Activated CD4-positive, alpha-beta T cell treated with anti-CD3 and anti-CD28 coated beads for 36 hours (primary cell): Measurements from ENCODE around the gene CENPX. TPM values are rescaled to one million over a fixed set of nuclear protein-coding genes. Genes with fewer than 3 reads are reported as not detected.

ENCODE experiments used
- ATAC-seq: fragments of 200-7000 bp; cut with Tn5 transposase; one replicate; pipeline ENCODE4 v1.10.0; 2021; ENCODE audit warnings: mild to moderate bottlenecking, moderate library complexity
- CTCF ChIA-PET: fragments of 350-600 bp; sonication (Branson Sonifier 250); formaldehyde crosslinking; loops from one replicate; lab custom pipeline; 2021; ENCODE audit warnings: antibody characterized with exemption; lab: Charles Lee
- POLR2A ChIA-PET: fragments of 350-600 bp; sonication (Branson Sonifier 250); formaldehyde crosslinking; loops from one replicate; lab custom pipeline; 2021; ENCODE audit warnings: antibody characterized with exemption, inconsistent platforms; lab: Charles Lee
- DNase-seq: peaks from one replicate; pipeline ENCODE4 v3.0.0-alpha.2; 2020
- H3K27ac Mint-ChIP-seq: one replicate; pipeline ENCODE4 v1.8.0; 2021; ENCODE audit warnings: mixed read lengths
- H3K27me3 Mint-ChIP-seq: one replicate; pipeline ENCODE4 v1.8.0; 2021; ENCODE audit warnings: mixed read lengths
- H3K36me3 Mint-ChIP-seq: one replicate; pipeline ENCODE4 v1.8.0; 2021; ENCODE audit warnings: low read depth, mixed read lengths
- H3K4me1 Mint-ChIP-seq: one replicate; pipeline ENCODE4 v1.8.0; 2021; ENCODE audit warnings: mixed read lengths
- H3K4me3 Mint-ChIP-seq: one replicate; pipeline ENCODE4 v1.8.0; 2021; ENCODE audit warnings: mild to moderate bottlenecking, moderate library complexity, mixed read lengths
- H3K9me3 Mint-ChIP-seq: one replicate; pipeline ENCODE4 v1.8.0; 2021; ENCODE audit warnings: low read depth, mixed read lengths
- intact Hi-C, 2 experiments: fragments of 100-400 bp; cut with DNase I in 1 of 2; cut with micrococcal nuclease in 1 of 2; formaldehyde crosslinking; loops; one replicate each; pipeline versions ENCODE4 v1.14.2 to v1.15.1; 2022 to 2024; cut with DNase I, micrococcal nuclease
- total RNA-seq, 2 experiments: library from RNA; stranded (reverse); gene quantifications; one replicate each; pipeline ENCODE4 v1.2.3, GENCODE V29; 2021

CENPX gene
- total RNA-seq, 2 experiments from 2014 or later, result 77.5 to 84.1 TPM

DNA sequence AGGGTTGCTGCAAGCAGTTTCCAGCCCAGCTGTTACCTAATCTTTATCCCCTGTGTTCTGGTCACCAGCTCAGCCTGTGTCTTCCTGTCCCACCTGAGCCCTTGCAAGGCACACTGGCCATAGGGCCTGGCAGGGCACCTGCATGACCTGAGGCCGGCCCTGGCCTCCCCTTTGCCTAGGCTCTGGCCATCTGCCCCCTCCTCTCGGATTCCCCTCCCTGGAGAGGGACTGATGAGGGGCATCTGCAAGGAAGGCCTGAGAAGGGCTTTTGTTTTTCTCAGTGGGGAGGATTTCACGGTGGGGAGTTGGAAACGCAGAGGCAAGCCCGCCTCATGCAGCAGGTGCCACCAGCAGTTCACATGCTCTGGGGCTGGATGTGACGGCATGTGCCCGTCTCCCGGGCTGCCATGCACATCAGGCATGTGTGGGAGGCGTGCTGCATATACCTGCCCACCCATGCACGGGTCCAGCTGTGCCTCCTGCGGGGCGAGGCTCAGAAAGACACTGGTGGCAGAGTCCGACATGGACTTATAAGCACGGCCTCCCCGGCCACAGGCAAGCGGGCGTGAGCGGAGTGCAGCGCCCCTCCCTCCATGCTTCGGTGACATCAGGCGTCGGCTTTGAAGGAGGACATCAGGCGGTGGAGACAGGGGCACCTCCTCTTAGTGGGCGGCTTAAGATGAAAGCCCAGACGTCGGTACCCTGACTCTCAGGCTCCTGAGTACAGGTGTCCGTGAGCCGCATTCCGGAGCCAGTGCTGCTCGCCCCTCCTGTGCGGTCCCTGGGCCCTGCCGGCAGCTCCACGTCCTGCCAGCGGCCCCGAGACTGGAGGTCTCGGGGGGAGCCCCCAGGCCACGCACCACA, 28.7 kb downstream of the CENPX start:
- Mint-ChIP-seq H3K4me3 (no peak overlapping the region), H3K36me3 (peaks cover 3% of the 10 kb centered on the region), H3K27ac (no peak overlapping the region), H3K4me1 (no peaks in the 10 kb centered on the region), H3K9me3 (no peaks in the 10 kb centered on the region), H3K27me3 (no peaks in the 10 kb centered on the region)
- ChIA-PET POLR2A (no interaction called here), CTCF (no interaction called here)
- DNase-seq (no peak), ATAC-seq (no peak)
- intact Hi-C loops, result no loop called here

- H3K9me3 Mint-ChIP-seq, result no peaks in the 10 kb centered on the region
- intact Hi-C loops, result no loop called here
- ChIA-PET POLR2A (no interaction called here), CTCF (interaction anchor here (0.7 kb wide), 1 partner anchor 33 kb away, joined by 3 read pairs; no protein-coding TSS in a partner anchor)
- peaks cover 3% of the 10 kb centered on the region for H3K36me3 Mint-ChIP-seq
- ATAC-seq, result no peak
- H3K4me1 Mint-ChIP-seq, result no peaks in the 10 kb centered on the region
- no peak overlapping the region for H3K4me3 Mint-ChIP-seq
- no peak overlapping the region for H3K27ac Mint-ChIP-seq
- DNase-seq, result no peak
- no peaks in the 10 kb centered on the region for H3K27me3 Mint-ChIP-seq
These were observed 30.2 kb downstream of the CENPX start for GRCh38 chr17:81992306-81993102.

DNA sequence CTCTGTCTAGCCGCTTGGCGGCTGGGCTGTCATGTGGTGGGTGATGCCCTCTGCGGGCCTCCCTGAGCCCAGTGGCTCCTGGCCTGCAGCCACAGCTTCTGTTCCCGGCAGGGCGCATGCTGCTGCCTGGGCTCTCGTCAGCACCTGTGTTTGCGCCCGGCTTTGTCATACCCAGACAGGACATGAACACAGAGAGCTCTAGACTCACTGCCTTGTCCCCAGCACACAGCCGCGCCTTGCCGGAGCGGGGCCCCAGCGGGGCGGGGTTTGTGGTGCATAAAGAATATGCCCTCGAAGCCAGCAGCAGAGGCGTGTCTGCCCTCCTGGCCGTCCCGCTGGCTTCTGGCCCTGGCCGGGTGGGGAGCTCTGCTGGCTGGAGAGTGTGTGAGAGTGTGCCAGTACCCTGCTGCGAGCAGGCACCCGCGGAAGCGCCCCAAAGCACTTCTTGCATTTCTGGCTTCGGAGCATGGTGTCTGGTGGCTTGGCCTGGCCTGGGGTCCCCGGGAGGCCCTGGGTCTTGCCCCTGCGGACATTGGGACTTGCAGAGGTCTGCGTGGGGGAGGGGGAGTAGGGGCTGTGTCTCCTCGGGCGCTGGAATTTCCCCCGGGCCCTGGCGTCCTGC, 30.9 kb downstream of the CENPX start:
- Mint-ChIP-seq H3K27ac (no peak overlapping the region), H3K4me3 (no peak overlapping the region), H3K4me1 (no peaks in the 10 kb centered on the region), H3K9me3 (no peaks in the 10 kb centered on the region), H3K27me3 (no peaks in the 10 kb centered on the region), H3K36me3 (peaks cover 3% of the 10 kb centered on the region)
- ATAC-seq, result no peak
- ChIA-PET POLR2A (interaction anchor here (0.5 kb wide), 1 partner anchor 377 kb away, joined by 3 read pairs; no protein-coding TSS in a partner anchor), CTCF (interaction anchor here (0.7 kb wide), 1 partner anchor 32 kb away, joined by 3 read pairs; no protein-coding TSS in a partner anchor)
- intact Hi-C loops, result no loop called here
- no peak for DNase-seq

DNA sequence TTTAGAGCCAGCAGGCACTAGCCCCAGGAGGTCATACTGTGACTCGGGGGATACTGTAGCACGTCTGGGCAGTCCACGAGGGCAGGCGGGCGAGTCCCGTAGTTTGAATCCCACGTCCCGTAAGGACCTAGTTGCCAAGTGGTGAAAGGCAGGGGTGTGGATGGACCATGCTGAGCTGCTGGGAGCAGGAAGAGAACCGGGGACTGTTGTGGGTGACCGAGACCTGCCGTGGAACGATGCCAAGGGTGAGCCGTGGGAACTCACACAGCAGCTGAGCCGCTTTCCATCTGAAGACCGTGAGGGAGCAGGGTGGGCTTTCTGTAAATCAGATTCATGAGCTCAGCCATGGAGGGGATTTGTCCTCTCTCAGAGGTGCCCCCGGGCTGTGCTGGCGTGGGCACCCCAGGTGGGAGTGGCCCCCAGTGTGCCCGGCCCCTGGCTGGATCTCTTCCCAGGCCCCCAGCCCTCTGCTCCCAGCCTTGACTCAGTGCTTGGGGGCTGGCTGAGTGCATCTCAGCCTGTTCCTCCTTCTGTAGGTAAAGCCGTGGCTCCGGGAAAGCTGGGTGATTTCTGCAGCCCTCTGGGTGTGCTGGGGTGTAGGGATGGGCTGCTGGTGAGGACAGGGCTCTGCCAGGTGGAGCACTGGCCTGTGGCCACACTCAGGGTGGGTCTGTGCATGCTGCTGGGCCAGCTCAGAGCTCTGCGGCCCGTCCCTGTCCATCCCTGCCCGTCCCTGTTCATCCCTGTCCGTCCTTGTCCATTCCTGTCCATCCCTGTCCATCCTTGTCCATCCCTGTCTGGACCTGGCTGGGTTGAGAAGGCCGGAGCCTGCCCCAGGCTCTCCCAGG, 31.6 kb downstream of the CENPX start:
- ChIA-PET CTCF (interaction anchor here (0.6 to 0.8 kb wide), 2 partner anchors 10 to 25 kb away, joined by 4 to 7 read pairs; no protein-coding TSS in a partner anchor), POLR2A (interaction anchor here (0.5 kb wide), 1 partner anchor 376 kb away, joined by 3 read pairs; no protein-coding TSS in a partner anchor)
- intact Hi-C loops, result no loop called here
- no peaks in the 10 kb centered on the region for H3K4me1 Mint-ChIP-seq
- no peaks in the 10 kb centered on the region for H3K27me3 Mint-ChIP-seq
- no peak overlapping the region for H3K4me3 Mint-ChIP-seq
- H3K9me3 Mint-ChIP-seq, result no peaks in the 10 kb centered on the region
- no peak for ATAC-seq
- no peak for DNase-seq
- no peak overlapping the region for H3K27ac Mint-ChIP-seq
- peaks cover 2% of the 10 kb centered on the region for H3K36me3 Mint-ChIP-seq

DNA sequence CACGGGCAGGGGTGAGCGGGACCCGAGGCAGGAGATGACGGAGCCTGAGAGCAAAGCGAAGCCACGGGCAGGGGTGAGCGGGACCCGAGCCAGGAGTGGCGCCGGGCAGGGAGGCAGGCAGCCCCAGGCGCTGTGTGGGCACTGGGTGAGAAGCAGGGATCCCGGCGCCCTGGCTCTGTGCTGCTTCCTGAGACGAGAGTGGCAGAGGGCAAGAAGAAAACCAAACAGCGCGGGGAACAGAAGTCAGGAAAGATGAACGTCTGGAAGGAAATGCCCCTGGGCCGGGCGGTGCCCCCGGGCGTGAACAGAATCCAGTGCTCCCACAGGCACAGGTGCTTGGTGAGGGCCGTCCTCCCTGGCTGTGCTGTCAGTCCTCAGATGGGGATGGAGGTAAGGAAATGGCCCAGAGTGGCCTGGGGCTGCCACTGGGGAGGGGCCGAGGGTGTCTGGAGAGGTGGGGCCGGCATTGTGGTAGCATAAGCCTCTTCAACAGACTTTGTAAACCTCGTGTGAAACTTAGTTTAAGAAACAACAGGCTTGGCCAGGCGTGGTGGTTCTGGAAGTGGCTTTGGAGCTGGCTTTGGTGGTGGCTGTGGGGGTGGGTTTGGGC, 35.4 kb downstream of the CENPX start:
- POLR2A ChIA-PET, result no interaction called here
- Mint-ChIP-seq H3K27ac (no peak overlapping the region), H3K4me3 (no peak overlapping the region), H3K27me3 (no peaks in the 10 kb centered on the region), H3K36me3 (peaks cover 8% of the 10 kb centered on the region), H3K9me3 (no peaks in the 10 kb centered on the region), H3K4me1 (peaks cover 4% of the 10 kb centered on the region)
- intact Hi-C loops, result no loop called here
- no peak for ATAC-seq
- no peak for DNase-seq
- CTCF ChIA-PET, result no interaction called here

DNA sequence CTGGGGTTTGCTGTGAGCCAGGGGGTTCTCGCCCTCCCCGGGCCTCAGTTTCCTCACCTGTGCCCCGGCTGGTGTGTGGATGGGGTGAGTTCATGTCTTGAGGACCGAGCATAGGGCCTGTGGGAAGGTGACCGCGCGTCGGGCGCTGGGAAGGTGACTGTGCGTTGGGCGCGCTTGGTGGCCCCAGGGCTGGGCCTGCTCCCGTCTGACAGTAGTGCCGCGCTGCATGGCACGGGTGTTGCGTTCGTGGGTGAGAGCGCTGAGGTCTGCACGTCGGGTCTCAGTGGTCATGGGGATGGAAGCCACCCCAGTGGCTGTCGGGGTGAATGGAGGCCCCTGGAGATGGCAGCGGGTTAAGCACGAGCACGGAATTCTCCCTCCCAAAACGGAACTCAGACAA, 36.1 kb downstream of the CENPX start:
- DNase-seq, result no peak
- H3K4me1 Mint-ChIP-seq, result peaks cover 4% of the 10 kb centered on the region
- ATAC-seq, result no peak
- intact Hi-C loops, result no loop called here
- ChIA-PET CTCF (no interaction called here), POLR2A (no interaction called here)
- H3K36me3 Mint-ChIP-seq, result peaks cover 8% of the 10 kb centered on the region
- H3K27ac Mint-ChIP-seq, result no peak overlapping the region
- H3K9me3 Mint-ChIP-seq, result no peaks in the 10 kb centered on the region
- H3K27me3 Mint-ChIP-seq, result no peaks in the 10 kb centered on the region
- no peak overlapping the region for H3K4me3 Mint-ChIP-seq

DNA sequence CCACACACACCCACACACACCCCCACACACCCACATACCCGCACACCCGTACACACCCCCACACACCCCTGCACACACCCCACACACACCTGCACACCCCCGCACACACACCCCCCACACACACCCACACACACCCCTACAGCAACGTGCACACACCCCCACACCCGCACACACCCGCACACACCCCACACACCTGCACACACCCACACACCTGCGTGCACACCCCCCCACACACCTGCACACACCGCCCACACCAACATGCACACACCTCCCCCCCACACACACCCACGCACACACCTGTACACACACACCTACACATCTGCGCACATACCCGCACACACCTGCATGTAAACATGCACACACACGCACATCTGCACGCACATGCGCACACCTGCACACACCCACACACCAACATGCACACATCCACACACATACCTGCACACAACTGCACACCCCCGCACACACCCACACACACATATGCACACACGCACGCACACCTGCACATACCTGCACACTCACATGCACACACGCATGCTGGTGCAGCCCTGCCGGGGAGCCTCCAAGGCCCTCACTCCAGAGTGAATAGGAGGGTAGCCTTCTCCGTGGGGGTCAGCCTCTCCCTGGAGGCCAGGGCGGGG, 37.8 kb downstream of the CENPX start:
- intact Hi-C loops, result no loop called here
- H3K27me3 Mint-ChIP-seq, result no peaks in the 10 kb centered on the region
- H3K9me3 Mint-ChIP-seq, result no peaks in the 10 kb centered on the region
- H3K4me3 Mint-ChIP-seq, result no peak overlapping the region
- no peak overlapping the region for H3K27ac Mint-ChIP-seq
- H3K36me3 Mint-ChIP-seq, result peaks cover 8% of the 10 kb centered on the region
- CTCF ChIA-PET, result no interaction called here
- ATAC-seq (no peak), DNase-seq (no peak)
- POLR2A ChIA-PET, result no interaction called here
- peaks cover 12% of the 10 kb centered on the region for H3K4me1 Mint-ChIP-seq

- no peaks in the 10 kb centered on the region for H3K9me3 Mint-ChIP-seq
- H3K27ac Mint-ChIP-seq, result no peak overlapping the region
- no peaks in the 10 kb centered on the region for H3K27me3 Mint-ChIP-seq
- POLR2A ChIA-PET, result no interaction called here
- intact Hi-C loops, result no loop called here
- ATAC-seq, result no peak
- no peak for DNase-seq
- H3K4me1 Mint-ChIP-seq, result peaks cover 22% of the 10 kb centered on the region
- CTCF ChIA-PET, result no interaction called here
- H3K4me3 Mint-ChIP-seq, result no peak overlapping the region
- H3K36me3 Mint-ChIP-seq, result peaks cover 8% of the 10 kb centered on the region
These were observed 38.9 kb downstream of the CENPX start for GRCh38 chr17:81983639-81984373.

GRCh38 chr17:81983011-81983638, 39.6 kb downstream of the CENPX start:
- DNase-seq (no peak), ATAC-seq (no peak)
- H3K36me3 Mint-ChIP-seq, result peaks cover 8% of the 10 kb centered on the region
- ChIA-PET POLR2A (no interaction called here), CTCF (interaction anchor here (0.6 to 0.7 kb wide), 2 partner anchors 38 to 326 kb away, joined by 3 read pairs; no protein-coding TSS in a partner anchor)
- no peaks in the 10 kb centered on the region for H3K27me3 Mint-ChIP-seq
- intact Hi-C loops, result no loop called here
- H3K9me3 Mint-ChIP-seq, result no peaks in the 10 kb centered on the region
- H3K4me3 Mint-ChIP-seq, result no peak overlapping the region
- H3K27ac Mint-ChIP-seq, result no peak overlapping the region
- H3K4me1 Mint-ChIP-seq, result peaks cover 25% of the 10 kb centered on the region
